Fibroblast of lung (primary cell): ENCODE data around the gene CDH5.

ENCODE experiments used
- CTCF ChIP-seq, 2 donors: IDR thresholded peaks in 1 of 2; conservative IDR thresholded peaks in 1 of 2; 1 replicate in 1 of 2; 2 replicates in 1 of 2; pipeline ENCODE4 v1.5.1; 2011 to 2012; ENCODE audit warnings: low read length in 2 of 2, control low read depth in 1 of 2, inconsistent platforms in 1 of 2, low read depth in 1 of 2, mild to moderate bottlenecking in 1 of 2
- EZH2 ChIP-seq: IDR thresholded peaks from 2 replicates; pipeline ENCODE4 v1.5.1; 2012; ENCODE audit warnings: low read length, control low read depth, mild to moderate bottlenecking; ENCODE audit errors: missing control alignments

DNA sequence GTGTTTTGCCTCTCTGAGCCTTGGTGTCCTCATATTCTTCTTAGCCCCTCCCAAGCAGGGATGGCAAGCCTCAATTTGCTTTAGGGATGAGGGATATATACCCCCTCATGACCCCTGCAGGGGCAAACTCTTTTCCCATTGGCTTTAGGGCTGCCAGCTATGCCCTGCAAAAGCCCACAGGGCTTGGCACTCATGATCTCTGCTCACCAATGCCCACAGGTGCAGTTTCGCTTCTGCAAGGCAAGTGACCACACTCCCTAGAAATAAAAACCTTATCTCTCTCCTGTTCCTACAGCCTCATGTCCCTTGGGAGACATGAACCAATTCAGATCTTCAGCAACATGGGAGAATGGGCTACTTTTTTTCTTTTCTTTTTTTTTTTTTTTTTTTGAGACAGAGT is 69.4 kb downstream of the CDH5 start:
- no peak for TF ChIP-seq CTCF (conservative IDR thresholded peaks at IDR 0.05 in 1 of 2, IDR thresholded peaks at IDR 0.05 in 1 of 2; ENCODE audit: low read depth in 1 of 2, low read length in 2 of 2)
- TF ChIP-seq EZH2 = no peak
